Lung microvascular endothelial cell (primary cell): ENCODE results near the gene SCGB1A1. TPM values are rescaled to one million over a fixed set of nuclear protein-coding genes. Genes with fewer than 3 reads are reported as not detected.

Experiments used
- DNase-seq, 2 donors: peaks; one replicate each; pipeline versions ENCODE4 v3.0.0 to v3.0.0-alpha.2; 2010; ENCODE audit warnings: low read depth in 2 of 2
- total RNA-seq: library from RNA; depleted of rRNA; stranded (reverse); fragments of >200 nt; gene quantifications from 2 replicates; pipeline ENCODE4 v1.2.1, GENCODE V29; 2014

The SCGB1A1 gene
- total RNA-seq, 1 donor from 2014 or later = not detected

DNA sequence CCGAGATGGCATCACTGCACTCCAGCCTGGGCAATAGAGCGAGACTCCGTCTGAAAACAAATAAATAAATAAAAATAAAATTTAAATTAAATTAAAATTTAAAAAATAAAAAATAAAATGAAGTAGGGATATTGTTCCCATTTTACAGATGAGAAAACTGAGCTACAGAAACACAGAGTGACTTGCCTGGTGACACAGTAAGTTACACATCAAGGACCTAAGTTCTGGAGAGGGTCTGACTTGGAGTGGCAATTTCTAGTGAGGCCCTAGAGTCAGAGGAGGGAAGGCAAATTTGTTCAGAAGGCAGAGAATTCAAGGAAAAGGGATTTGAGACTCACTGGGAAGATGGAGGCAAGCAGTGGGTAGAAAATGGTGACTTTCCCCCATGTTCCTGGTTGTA is 2.0 kb downstream of the SCGB1A1 start:
- no peak for DNase-seq

DNA sequence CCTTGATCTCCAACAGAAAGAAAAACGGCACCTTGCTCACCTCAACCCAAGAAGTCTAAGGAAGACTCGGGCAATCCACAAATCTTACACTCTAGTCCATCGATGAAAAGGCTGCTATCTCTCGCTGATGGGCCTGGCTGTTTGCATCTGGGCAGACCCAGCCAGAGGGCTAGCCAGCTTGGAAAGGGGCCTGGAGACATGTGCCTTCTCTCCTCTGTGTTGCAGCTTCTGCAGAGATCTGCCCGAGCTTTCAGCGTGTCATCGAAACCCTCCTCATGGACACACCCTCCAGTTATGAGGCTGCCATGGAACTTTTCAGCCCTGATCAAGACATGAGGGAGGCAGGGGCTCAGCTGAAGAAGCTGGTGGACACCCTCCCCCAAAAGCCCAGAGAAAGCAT is 3.2 kb downstream of the SCGB1A1 start:
- DNase-seq = no peak

DNA sequence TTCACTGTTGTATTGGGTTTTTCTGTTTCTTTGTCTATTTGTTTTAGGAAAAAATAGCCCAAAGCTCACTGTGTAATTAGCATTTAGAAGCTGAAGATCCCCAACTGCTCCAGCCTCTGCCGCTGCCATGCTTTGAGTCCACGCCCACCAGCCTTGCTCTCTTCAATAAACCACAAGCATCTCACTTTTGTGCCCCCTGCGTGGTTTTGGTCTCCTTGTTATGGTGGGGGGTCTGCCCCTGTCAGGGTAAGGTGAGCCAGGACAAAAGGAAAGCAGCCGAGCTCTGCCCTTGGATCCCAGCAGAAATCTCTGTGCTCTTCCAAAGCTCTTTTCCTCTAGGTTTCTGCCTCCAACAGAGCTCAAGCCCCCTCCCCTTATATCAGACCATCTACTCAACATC is 4.2 kb downstream of the SCGB1A1 start:
- no peak for DNase-seq

DNA sequence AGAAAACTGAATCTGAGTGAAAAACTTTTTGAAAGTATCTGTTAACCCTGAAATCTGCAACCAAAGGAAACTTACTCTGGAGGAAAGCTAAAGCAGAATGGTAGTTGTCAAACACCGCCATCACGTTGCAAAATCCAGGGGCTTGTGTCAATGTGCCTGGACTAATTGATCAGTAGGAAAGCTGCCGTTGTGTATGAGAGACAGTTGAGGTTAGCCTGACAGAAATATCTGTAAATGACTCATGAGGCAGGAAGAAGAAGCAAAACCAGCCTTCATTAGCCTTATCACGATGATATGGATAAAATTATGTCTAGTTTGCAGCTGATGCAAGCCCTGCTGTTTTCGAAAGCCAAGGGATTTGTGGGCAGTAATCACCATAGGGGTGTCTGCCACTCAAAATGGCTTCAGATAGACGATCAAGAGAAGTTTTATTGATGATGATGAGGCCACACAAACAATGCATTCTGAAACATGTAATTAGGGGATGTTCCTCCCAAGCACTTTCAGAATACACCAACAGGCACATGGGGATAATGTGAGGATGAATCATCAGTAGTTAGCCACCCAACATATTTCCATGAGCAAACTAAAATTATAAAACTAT is 8.9 kb downstream of the SCGB1A1 start:
- DNase-seq = peak in 1 of 2 donors; percentile 25

- DNase-seq = no peak
These were observed 10.2 kb downstream of the SCGB1A1 start for GRCh38 chr11:62428871-62429560.

- no peak for DNase-seq
These were observed 11.6 kb downstream of the SCGB1A1 start for GRCh38 chr11:62430425-62430824.

- no peak for DNase-seq
These were observed 12.5 kb downstream of the SCGB1A1 start for GRCh38 chr11:62431171-62431901.

GRCh38 chr11:62432695-62433094 is 13.9 kb downstream of the SCGB1A1 start:
- no peak for DNase-seq

- peak; percentile 33 to 48 for DNase-seq
These were observed 14.5 kb downstream of the SCGB1A1 start for GRCh38 chr11:62433141-62433903.

DNA sequence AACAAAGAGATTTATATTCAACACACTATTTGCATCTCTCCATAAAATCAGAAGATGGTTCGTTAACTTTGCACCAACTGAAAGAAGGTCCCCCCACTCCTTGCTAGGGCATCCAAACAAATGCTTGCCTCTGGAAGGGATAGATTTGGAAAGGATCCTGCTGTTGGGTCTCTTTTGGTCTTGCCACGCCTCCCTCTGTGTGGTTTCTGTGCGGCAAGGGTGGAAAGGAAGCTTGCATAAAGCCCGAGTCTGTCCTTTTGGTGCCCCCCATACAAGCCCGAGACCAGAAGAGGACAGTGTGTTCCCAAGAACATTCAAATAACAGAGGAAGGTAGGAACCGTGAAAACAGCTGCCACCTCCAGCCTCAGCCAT is 15.1 kb downstream of the SCGB1A1 start:
- DNase-seq = peak in 1 of 2 donors; percentile 17

DNA sequence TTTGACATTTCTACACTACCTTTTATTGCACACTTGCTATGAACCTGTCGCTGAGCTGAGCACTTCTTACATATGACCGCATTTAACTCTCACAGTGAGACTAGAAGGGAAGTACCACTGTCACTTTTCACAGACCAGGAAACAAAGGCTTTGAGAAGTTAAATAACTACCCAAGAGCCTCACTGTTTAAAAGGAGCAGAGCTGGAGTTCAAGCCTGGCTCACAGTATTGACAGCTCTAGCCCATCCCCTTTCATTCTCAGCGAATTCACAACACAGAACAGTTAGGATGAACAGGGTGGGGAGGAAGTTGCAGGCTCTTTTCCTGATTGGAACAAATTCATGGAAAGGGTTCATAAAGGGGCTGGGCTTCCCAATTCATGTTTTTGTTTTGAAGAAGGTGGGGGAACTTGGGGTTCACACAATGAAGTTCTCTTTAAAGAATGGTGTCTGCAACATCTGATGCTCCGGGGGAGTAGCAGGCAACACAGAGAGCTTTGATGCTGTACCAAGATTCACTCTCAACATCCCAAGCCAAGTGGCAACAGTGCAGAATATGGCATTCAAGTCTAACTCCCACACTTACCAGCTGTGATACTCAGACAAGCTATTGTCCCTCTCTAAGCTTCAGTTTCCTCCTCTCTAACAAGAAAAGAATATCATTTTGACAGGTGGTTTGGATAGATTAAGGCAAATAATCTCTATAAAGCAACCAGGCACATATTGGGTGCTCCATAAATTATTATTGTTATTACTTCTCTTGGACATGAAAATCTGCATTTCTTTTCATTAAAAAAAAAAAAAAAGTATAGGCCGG is 17.2 kb downstream of the SCGB1A1 start:
- DNase-seq = peak in 1 of 2 donors; percentile 38

DNA sequence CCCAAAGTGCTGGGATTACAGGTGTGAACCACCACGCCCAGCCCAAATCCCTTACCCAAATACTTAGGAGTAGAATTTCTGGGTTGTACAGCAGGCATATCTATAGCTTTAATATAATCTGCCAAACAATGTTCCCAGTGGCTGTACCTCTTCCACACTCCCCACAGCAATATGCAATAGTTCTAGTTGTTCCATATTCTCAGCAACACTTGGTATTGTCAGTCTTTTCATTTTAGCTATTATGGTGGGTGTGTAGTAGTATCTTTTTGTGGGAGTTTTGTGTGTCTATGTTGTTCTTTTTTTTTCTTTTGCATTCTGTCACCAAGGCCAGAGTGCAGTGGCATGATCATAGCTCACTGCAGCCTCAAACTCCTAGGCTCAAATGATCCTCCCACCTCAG is 18.8 kb downstream of the SCGB1A1 start:
- DNase-seq = no peak

DNA sequence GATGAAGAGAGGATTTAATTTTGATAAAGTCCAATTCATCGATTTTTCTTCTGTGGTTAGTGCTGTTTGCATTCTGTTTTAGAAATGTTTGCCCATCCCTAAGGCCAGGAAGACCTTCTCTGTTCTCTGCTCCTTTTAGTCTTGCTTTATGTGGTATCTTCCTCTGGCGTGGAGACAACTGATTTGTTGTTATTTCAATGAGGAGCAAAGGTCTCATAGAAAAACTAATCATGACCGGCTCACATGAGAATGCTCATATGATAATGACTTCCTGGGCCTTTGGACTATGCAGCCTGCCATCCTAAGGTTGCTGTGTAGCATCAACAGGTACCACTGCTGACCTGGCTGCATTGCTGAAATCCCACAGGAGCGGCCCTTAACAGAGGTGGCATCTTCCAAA is 19.8 kb downstream of the SCGB1A1 start:
- no peak for DNase-seq

GRCh38 chr11:62439785-62440602 is 21.2 kb downstream of the SCGB1A1 start:
- DNase-seq = peak; percentile 22 to 68

DNA sequence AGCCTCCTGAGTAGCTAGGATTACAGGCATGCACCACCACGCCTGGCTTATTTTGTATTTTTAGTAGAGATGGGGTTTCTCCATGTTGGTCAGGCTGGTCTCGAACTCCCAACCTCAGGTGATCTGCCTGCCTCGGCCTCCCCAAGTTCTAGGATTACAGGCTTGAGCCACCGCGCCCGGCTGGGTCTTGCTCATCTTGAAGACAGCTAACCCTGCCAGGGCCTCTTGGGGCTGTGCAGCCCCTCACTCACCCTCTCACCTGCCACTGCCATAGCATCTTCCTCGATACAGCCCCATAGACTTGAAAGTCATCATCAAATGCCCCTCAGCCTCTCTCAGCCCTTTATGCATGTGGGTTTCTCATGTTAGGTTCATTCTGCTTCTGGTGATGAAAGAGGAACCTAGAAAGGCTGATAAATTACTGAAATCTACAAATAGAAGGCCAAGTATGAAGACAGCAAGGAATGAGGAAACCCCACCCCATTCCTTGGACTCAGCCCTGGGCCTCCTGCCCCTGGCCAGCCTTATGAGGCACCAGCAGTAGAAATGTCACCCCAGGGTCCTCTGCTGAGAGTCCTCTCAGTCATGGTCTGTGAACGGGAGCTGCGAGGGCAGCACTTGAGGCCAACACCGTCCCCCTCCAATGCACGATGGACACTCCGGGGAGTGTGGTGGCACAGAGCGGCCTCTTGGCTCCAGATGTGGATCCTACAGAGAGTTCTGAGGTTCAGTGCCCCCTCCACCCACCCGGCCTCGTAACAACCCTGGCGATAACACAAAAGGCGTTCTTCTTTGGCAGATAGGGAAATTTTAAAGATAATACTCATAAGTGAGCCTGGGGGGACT is 24.8 kb downstream of the SCGB1A1 start:
- DNase-seq = no peak

DNA sequence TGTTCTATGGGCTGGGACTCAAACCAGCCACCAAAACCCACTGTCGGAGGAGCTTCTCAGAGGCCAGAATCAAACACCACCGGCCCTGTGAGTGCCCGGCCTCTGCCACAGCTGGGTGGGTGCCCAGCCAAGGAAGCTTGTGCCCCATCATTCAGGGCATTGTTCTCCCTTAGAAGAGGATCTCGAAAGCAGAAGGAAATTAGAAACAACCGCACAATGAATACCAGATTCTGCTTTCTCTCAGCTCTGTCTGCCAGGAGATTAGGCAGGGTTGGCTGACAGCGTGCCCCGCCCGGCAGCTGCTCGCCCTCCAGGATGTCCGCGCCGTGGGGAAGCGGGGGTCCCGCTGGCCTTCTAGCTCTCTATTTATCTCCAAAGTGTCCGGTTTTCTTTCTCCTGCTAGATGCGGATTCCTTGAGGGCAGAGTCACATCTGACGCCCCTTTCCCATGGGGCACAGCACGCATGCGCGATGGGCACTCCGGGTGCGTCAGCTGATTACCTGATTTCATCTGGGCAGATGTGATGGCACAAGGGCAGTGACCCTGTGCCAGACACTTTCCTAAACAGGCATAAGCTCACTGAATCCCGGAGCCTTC is 25.5 kb downstream of the SCGB1A1 start:
- peak; percentile 56 to 63 for DNase-seq

- DNase-seq = no peak
These were observed 26.0 kb downstream of the SCGB1A1 start for GRCh38 chr11:62444835-62445234.

DNA sequence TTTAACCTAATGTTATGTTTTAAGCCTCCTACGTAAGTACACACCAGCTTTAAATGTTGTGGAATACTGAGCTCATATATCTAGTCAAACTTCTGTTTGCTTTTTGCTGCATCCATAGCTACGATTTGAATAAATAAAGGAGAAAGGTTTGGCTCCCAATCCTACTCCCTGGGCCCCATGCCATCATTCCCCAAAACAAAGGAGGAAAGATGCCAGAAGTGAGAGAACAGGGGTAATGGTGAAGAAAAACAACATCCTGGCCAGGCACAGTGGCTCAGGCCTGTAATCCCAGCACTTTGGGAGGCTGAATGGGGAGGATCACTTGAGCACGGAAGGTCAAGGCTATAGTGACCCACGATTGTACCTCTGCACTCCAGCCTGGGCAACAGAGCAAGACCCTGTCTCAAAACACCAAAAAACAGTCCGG is 26.5 kb downstream of the SCGB1A1 start:
- peak; percentile 27 to 95 for DNase-seq

DNA sequence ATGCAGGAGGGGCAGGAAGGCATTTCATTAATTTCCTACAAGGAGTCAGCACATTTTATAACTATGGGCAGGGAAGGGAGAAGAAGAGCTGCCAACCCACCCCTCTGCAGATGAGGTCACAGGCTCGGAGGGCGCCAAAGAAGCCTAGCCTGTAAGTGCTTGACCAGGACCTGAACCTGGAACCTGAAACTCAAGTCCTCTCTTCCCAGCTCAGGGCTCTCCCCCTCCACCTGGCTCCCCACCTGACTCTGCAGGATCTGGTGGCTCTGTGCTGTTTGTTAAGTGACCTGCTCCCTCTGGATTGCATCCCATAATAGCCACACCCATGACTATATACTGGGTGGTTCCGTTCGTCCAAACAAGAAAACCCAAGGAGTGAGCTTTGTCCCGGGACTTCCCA is 27.3 kb downstream of the SCGB1A1 start:
- no peak for DNase-seq
